ENCODE results near the gene OIT3. TPM values are rescaled to one million over a fixed set of nuclear protein-coding genes. Genes with fewer than 3 reads are reported as not detected.

Gene OIT3
- total and polyA plus RNA-seq, 8 donors: 0.05 to 2.0 (median 0.45) TPM; not detected in 3

DNA sequence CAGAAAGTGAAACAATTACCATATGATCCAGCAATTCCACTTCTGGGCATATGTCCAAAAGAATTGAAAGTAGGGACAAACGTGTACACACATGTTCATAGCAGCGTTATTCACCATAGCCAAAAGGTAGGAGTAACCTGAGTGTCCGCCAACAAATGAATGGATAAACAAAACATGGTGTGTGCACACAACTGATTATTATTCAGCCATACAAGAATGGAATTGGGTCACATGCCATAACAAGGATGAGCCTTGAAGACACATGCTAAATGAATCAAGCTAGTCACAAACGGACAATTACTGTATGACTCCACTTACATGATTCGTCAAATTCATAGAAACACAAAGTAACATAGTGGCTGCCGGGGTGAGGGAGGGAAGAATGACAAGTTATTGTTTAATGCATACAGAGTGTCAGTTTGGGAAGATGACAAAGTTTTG lies 4.1 kb upstream of the OIT3 start:
- WGBS, 5 donors: 38 to 58% (median 43%) methylated on average over 6 of the region's 6 CpGs
- H3K36me3 ChIP-seq: peaks cover 10 to 48% (median 42%) of the 10 kb centered on the region in 4 donors
- TF ChIP-seq, protein P1, sequence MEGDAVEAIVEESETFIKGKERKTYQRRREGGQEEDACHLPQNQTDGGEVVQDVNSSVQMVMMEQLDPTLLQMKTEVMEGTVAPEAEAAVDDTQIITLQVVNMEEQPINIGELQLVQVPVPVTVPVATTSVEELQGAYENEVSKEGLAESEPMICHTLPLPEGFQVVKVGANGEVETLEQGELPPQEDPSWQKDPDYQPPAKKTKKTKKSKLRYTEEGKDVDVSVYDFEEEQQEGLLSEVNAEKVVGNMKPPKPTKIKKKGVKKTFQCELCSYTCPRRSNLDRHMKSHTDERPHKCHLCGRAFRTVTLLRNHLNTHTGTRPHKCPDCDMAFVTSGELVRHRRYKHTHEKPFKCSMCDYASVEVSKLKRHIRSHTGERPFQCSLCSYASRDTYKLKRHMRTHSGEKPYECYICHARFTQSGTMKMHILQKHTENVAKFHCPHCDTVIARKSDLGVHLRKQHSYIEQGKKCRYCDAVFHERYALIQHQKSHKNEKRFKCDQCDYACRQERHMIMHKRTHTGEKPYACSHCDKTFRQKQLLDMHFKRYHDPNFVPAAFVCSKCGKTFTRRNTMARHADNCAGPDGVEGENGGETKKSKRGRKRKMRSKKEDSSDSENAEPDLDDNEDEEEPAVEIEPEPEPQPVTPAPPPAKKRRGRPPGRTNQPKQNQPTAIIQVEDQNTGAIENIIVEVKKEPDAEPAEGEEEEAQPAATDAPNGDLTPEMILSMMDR (IDR thresholded peaks at IDR 0.05): no peak
- peak in 1 of 3 donors; percentile 27 for TF ChIP-seq POLR2AphosphoS5 (IDR thresholded peaks at IDR 0.05)
- no peak overlapping the region for H3K27ac ChIP-seq
- intact Hi-C loops (cut with DNase I; ENCODE audit: low total_unique reads): no loop called here
- H3K4me3 ChIP-seq: no peak overlapping the region
- H3K4me1 ChIP-seq: no peaks in the 10 kb centered on the region
- peak in 1 of 2 donors; percentile 34 for DNase-seq
- no peaks in the 10 kb centered on the region for H3K27me3 ChIP-seq
- no peaks in the 10 kb centered on the region for H3K9me3 ChIP-seq

DNA sequence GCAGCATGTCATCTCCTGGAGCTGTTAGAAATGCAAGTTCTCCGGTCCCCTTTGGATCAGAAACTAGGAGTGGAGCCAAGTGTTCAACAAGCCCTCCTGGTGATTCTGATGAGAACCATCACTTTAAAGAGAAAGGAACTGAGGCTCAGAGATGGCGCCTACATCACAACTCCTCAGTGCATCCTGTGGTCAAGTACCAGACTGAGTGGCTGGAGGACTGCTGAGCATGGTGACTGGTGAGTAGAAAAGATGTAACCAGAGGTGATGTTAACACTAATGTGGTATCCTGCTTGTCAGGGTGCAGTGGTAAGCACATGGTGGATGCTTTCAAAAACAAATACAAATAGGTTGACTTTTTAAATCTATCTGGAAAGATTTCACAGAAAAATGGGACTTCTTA lies 3.5 kb upstream of the OIT3 start:
- TF ChIP-seq, protein P1 (IDR thresholded peaks at IDR 0.05): no peak
- TF ChIP-seq POLR2AphosphoS5 (IDR thresholded peaks at IDR 0.05) (no peak), POLR2A (IDR thresholded peaks at IDR 0.05) (no peak), EP300 (IDR thresholded peaks at IDR 0.05) (no peak)
- intact Hi-C loops (cut with DNase I; ENCODE audit: low total_unique reads): no loop called here

DNA sequence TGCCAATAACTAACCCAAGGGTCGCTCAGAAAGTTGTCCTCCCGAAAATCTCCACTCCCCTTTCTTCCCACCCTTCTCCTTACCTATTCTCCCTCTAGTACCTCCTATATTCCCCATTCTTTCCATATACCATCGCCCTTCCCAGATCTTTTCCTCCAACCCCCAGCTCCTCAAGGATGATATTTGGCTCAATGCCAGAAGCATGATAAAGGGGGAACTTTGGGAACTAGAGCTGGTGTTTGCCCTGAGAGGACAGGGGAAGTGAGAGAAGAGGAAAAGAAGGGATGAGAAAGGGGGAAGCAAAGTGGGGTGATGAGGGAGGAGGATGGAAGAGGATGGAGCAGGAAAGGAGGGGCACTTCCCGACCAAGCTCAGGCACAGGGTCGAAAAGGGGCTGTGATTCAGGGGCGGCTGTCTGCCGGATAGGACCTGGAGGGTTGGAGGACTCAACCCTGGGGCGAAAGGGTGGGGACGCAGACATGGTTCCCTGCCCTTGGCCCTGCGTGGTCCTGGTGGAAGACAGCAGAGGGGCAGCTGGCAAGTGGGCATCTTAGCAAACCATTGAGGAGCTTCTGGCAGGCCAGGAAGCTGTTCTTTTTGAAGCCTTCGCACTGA lies 1.8 kb downstream of the OIT3 start:
- Histone ChIP-seq H3K27ac (no peak overlapping the region), H3K27me3 (peaks cover 0 to 8% (median 0%) of the 10 kb centered on the region in 3 donors), H3K4me1 (no peaks in the 10 kb centered on the region), H3K9me3 (no peaks in the 10 kb centered on the region), H3K36me3 (no peaks in the 10 kb centered on the region), H3K4me3 (no peak overlapping the region)
- no peak for TF ChIP-seq POLR2A (IDR thresholded peaks at IDR 0.05)
- TF ChIP-seq, protein P1 (IDR thresholded peaks at IDR 0.05): no peak
- no peak for TF ChIP-seq EP300 (IDR thresholded peaks at IDR 0.05)
- TF ChIP-seq POLR2AphosphoS5 (IDR thresholded peaks at IDR 0.05): no peak
- WGBS, 5 donors: 66 to 79% (median 74%) methylated on average over 11 of the region's 11 CpGs
- no peak for DNase-seq
- intact Hi-C loops (cut with DNase I; ENCODE audit: low total_unique reads): no loop called here

More for the DNA sequence above, 3.5 kb upstream of the OIT3 start:
- H3K4me3 ChIP-seq: no peak overlapping the region
- no peak for DNase-seq
- no peak overlapping the region for H3K27ac ChIP-seq
- no peaks in the 10 kb centered on the region for H3K9me3 ChIP-seq
- 86 to 96% (median 90%) methylated on average over 2 of the region's 2 CpGs for WGBS, 5 donors
- peaks cover 10 to 41% (median 35%) of the 10 kb centered on the region in 4 donors for H3K36me3 ChIP-seq
- peaks cover 0 to under 1% (median 0%) of the 10 kb centered on the region in 3 donors for H3K27me3 ChIP-seq
- no peaks in the 10 kb centered on the region for H3K4me1 ChIP-seq

DNA sequence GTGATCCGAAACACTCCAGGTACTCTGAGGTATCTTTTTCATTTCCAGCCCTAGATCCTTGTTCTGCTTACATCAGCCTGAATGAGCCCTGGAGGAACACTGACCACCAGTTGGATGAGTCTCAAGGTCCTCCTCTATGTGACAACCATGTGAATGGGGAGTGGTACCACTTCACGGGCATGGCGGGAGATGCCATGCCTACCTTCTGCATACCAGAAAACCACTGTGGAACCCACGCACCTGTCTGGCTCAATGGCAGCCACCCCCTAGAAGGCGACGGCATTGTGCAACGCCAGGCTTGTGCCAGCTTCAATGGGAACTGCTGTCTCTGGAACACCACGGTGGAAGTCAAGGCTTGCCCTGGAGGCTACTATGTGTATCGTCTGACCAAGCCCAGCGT lies 5.1 kb downstream of the OIT3 start:
- no peak overlapping the region for H3K4me3 ChIP-seq
- no peak overlapping the region for H3K27ac ChIP-seq

More for the DNA sequence above, 5.1 kb downstream of the OIT3 start:
- H3K27me3 ChIP-seq: peaks cover 0 to 8% (median 0%) of the 10 kb centered on the region in 3 donors
- H3K36me3 ChIP-seq: no peaks in the 10 kb centered on the region
- WGBS, 5 donors: 91 to 97% (median 96%) methylated on average over 6 to 10 of the region's 10 CpGs
- no peaks in the 10 kb centered on the region for H3K4me1 ChIP-seq
- TF ChIP-seq POLR2A (IDR thresholded peaks at IDR 0.05) (no peak), EP300 (IDR thresholded peaks at IDR 0.05) (no peak), POLR2AphosphoS5 (IDR thresholded peaks at IDR 0.05) (no peak)
- TF ChIP-seq, protein P1 (IDR thresholded peaks at IDR 0.05): no peak
- no peak for DNase-seq
- H3K9me3 ChIP-seq: no peaks in the 10 kb centered on the region
- intact Hi-C loops (cut with DNase I; ENCODE audit: low total_unique reads): no loop called here
